ENCODE data around the gene ST8SIA6. TPM values are rescaled to one million over a fixed set of nuclear protein-coding genes. Genes with fewer than 3 reads are reported as not detected.
A peak's percentile ranks its signal among the peaks of the same experiment; 100 is the strongest.

ST8SIA6 gene
- total and polyA plus RNA-seq, 2 experiments from 2014 or later = 0.79 TPM; not detected in 1

- no peak overlapping the region for H3K4me3 ChIP-seq
- no peak for TF ChIP-seq CTCF (IDR thresholded peaks at IDR 0.05; ENCODE audit: low read depth, low read length)
- no peaks in the 10 kb centered on the region for H3K36me3 ChIP-seq
- H3K4me1 ChIP-seq (ENCODE audit: low read depth) = no peaks in the 10 kb centered on the region
- DNase-seq (ENCODE audit: low read depth in 1 of 2, low spot score in 1 of 2) = no peak
- H3K27ac ChIP-seq = no peak overlapping the region
- no peaks in the 10 kb centered on the region for H3K27me3 ChIP-seq
- no peaks in the 10 kb centered on the region for H3K9me3 ChIP-seq (ENCODE audit: low read depth)
Observed at GRCh38 chr10:17425584-17426262, 28.7 kb downstream of the ST8SIA6 start.

- Histone ChIP-seq H3K9me3 (ENCODE audit: low read depth) (no peaks in the 10 kb centered on the region), H3K27ac (no peak overlapping the region)
- no peak for DNase-seq (ENCODE audit: low read depth in 1 of 2, low spot score in 1 of 2)
Observed at GRCh38 chr10:17423632-17424186, 30.7 kb downstream of the ST8SIA6 start.

GRCh38 chr10:17422931-17423330 is 31.5 kb downstream of the ST8SIA6 start:
- TF ChIP-seq CTCF (IDR thresholded peaks at IDR 0.05; ENCODE audit: low read depth, low read length) = no peak
- Histone ChIP-seq H3K9me3 (ENCODE audit: low read depth) (no peaks in the 10 kb centered on the region), H3K4me1 (ENCODE audit: low read depth) (no peaks in the 10 kb centered on the region), H3K36me3 (no peaks in the 10 kb centered on the region), H3K27me3 (no peaks in the 10 kb centered on the region), H3K4me3 (no peak overlapping the region), H3K27ac (no peak overlapping the region)
- no peak for DNase-seq (ENCODE audit: low read depth in 1 of 2, low spot score in 1 of 2)

More at GRCh38 chr10:17423632-17424186, 30.7 kb downstream of the ST8SIA6 start:
- H3K27me3 ChIP-seq = no peaks in the 10 kb centered on the region
- no peak for TF ChIP-seq CTCF (IDR thresholded peaks at IDR 0.05; ENCODE audit: low read depth, low read length)
- no peaks in the 10 kb centered on the region for H3K36me3 ChIP-seq
- no peak overlapping the region for H3K4me3 ChIP-seq
- no peaks in the 10 kb centered on the region for H3K4me1 ChIP-seq (ENCODE audit: low read depth)

GRCh38 chr10:17418249-17418648 is 36.1 kb downstream of the ST8SIA6 start:
- Histone ChIP-seq H3K36me3 (no peaks in the 10 kb centered on the region), H3K4me3 (no peak overlapping the region), H3K4me1 (ENCODE audit: low read depth) (no peaks in the 10 kb centered on the region), H3K9me3 (ENCODE audit: low read depth) (no peaks in the 10 kb centered on the region), H3K27me3 (no peaks in the 10 kb centered on the region), H3K27ac (no peak overlapping the region)
- DNase-seq (ENCODE audit: low read depth in 1 of 2, low spot score in 1 of 2) = peak in 1 of 2 donors; percentile 32
- no peak for TF ChIP-seq CTCF (IDR thresholded peaks at IDR 0.05; ENCODE audit: low read depth, low read length)

- H3K9me3 ChIP-seq (ENCODE audit: low read depth) = no peaks in the 10 kb centered on the region
- H3K4me1 ChIP-seq (ENCODE audit: low read depth) = no peaks in the 10 kb centered on the region
- no peak for TF ChIP-seq CTCF (IDR thresholded peaks at IDR 0.05; ENCODE audit: low read depth, low read length)
- no peak overlapping the region for H3K4me3 ChIP-seq
- no peaks in the 10 kb centered on the region for H3K36me3 ChIP-seq
- no peak overlapping the region for H3K27ac ChIP-seq
- DNase-seq (ENCODE audit: low read depth in 1 of 2, low spot score in 1 of 2) = no peak
- no peaks in the 10 kb centered on the region for H3K27me3 ChIP-seq
Observed at GRCh38 chr10:17416442-17417211, 37.8 kb downstream of the ST8SIA6 start.
